ENCODE measurements around the gene PELI1.

Gene PELI1, protein sequence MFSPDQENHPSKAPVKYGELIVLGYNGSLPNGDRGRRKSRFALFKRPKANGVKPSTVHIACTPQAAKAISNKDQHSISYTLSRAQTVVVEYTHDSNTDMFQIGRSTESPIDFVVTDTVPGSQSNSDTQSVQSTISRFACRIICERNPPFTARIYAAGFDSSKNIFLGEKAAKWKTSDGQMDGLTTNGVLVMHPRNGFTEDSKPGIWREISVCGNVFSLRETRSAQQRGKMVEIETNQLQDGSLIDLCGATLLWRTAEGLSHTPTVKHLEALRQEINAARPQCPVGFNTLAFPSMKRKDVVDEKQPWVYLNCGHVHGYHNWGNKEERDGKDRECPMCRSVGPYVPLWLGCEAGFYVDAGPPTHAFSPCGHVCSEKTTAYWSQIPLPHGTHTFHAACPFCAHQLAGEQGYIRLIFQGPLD

DNA sequence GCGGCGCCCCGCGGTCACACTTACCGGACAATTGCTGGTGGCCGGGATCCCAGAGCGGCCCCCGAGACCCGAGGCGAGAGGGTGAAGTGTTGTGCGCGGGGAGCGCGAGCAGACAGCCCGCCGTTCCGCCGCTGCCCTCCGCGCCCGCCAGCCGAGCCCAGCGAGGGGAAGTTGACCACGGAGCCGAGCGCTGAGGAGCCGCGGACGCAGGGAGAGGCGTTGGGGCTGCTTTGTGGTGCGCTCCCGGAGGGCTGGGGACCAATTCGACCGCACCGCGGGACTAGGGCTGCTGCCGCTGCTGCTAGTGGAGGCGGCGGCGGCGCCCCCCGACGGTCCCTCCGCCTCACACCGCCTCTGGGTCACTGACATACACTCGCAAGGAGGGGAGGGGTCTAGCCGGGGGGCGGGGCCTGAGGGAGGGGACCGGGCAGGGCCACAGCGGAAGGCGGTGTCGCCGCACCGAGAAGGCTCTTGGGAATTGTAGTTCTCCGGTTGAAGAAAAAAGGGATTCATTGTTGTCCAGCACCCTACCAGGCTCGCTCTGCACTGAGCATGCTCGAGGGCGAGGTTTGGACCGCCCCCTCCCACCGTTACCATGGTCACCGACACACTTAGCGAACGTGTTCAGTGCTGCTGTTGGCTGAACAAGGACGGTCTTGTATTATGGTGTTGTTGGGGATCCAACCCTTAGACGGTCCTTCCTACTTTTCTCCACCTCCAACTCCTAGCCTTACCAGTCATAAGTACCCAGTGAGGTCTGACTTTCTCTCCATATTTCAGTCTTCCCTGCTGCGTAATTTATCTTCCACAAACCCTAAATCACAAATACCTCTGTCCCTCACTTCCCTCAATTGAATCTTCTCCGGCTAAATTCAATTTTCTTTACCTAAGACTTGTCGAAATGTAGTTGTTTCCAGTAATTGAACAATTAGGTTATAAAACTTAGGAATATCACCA, at the start of gene PELI1:
Gene PELI1, minus strand, starts transcription at position 364 of the 957 bp plus-strand sequence. CDS start 36,110 bp downstream, outside the sequence.
- DNase-seq (ENCODE audit: low read depth, low spot score) = peak; percentile 99

DNA sequence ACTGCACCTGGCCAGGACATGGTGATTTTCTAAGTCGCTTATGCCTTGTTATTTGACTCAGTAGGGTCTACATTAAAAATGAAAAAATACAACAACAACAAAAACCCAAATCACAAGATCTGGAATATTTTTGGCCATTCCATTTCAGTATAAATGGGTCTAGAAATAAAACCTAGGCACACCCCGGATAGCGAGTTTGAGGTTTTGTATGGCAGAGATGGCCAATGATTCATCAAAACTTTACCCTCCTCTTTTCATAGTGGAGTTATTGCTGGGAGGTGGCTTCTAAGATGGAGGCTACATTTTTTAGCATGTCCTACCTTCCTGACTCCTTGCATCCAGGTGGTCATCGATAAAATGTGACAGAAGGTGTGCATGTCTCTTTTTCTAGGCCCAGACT, 49.3 kb upstream of the PELI1 start:
- no peak for DNase-seq (ENCODE audit: low read depth, low spot score)

DNA sequence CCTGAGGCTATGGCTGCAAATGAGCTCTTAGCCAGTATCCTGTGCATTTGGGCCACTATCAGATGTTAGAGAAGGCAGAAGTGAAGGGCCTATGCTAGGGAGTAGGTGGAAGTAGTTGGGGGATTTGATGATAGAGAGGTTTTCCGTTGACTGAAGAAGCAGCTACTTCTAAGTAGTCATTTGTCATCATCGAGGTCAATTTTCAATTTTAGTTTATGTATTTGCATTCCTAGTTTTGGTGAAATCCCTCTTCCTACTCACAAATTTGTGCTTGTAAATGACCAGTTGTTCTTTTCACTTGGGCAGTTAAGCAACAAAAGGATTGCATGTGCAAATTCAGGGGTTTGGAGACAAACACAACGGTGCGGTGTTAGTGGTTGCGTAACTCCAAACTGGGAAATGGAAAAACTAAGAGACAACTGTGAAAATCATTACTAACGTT, 48.5 kb upstream of the PELI1 start:
- DNase-seq (ENCODE audit: low read depth, low spot score) = no peak

DNA sequence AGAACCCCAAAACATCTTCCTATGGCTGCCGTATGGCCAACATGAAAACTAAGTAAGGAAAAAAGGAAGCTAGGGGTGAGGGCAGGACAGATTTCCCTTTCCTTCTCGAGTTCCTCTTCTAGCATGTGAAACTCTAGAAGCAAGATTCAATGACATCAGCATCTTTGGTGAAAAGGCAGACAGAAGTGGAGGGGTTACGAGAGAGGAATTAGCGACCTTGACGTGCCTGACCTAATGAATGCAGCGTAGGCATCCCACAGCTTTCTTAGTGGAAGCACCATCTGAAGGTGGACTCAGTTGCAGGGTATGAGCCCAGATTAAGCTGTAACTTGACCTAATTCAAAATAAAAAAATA, 47.9 kb upstream of the PELI1 start:
- DNase-seq (ENCODE audit: low read depth, low spot score) = no peak

DNA sequence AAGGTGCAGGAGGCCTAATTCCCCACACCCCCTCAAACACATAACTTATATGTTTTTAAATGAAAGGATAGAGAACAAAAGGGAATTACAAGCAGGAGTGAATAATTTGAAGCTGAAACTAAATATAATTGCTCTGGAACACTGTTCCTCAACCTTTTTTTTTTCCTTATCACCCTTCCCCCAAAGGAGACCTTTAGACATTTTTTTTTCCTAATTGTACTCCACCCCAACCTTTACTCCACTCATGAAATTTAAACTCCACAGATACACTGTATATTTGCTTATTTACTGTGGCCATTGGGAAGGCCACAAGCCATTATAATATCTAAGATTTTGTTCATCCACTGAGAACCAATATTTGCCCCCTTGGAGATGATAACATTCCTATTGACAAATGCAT, 45.4 kb upstream of the PELI1 start:
- DNase-seq (ENCODE audit: low read depth, low spot score) = no peak

DNA sequence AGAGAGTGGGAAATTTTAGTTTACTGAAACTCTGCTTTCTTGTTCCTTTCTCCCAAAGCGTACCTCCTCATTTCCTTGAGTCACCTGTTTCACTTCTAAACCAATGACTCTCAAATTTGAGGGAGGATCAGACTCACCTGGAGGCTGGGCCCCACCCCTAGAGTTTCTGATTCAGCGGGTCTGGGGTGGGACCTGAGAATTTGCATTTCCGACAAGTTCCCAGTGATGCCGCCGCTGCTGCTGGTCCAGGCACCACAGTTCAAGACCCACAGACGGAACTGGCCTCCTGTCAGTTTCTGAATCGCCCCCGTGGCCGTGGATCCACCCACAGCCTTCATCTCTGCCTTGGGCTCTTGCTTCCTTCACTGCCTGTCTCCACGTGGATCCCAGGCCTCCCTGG, 44.9 kb upstream of the PELI1 start:
- no peak for DNase-seq (ENCODE audit: low read depth, low spot score)

DNA sequence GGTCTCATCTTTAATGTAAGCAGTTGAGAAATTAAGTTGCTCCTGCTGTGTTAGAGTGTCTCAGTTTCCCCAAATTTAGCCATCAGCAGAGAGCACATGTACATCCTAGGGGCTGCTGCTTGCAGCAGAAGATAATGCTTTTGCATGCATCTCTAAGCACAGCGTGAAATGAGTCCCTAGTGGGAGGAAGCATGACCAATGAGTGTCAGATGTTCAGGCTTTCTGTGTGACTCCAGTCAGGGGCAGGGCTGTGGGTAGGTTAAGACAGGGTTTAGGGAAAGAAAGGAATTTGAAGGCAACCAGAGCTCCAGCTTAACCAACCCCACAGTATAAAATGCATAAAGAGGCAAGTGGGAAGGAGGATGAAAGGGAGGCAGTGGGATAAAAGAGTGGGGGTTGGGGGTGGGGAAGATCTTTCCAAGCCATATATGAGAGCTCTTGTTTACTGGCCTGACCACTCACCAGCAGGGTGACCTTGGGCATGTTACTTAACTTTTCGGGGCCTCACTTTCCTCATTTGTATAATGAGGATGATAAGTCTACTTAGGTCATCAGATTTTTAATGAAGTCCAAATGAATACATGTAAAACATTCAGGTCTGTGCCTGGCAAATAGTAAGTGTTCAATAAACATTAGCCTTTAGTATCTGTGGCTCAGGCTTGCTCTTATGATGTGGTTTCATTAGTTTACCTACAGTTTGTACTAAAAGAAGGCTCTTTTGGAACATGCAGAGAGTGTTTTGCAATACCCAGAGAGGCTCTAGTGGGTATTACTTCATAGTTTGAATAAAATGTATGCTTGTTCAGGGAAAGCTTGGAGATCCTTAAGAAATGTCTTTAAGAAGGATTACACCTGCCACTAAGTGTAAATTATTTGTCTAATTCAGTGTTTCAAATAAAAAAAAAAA, 42.7 kb upstream of the PELI1 start:
- no peak for DNase-seq (ENCODE audit: low read depth, low spot score)

DNA sequence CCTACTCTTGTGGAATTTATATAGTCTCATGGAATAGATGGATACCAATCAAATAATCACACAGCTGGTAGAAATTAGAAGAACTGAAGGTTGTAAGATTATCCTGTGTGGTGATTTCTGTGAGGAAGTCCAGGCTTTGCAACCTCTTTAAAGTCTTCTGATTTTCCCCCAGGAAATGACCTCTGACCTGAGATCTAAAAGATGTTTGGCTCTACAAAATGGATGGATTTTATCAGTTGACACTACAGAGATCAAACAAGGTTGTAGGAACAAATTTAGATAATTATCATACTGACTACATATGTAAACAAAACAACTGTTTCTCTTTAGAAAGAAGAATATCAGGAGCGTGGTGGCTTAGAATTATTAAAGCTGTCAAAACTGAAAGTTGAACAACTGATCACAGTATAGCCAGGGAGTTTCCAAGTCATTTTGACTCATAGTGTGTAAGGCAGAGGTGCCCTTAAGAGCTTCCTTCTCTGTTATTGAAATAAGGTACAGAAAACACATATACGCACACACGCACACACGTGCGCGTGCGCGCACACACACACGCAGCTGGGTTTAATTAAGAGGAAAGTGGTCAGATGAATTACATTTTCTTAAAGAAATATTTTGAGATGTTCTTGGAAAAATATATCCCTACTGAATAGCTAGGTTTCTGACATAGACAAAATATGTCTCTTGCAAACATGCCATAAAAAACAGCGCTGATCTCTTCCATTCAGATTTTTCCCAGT, 35.5 kb upstream of the PELI1 start:
- DNase-seq (ENCODE audit: low read depth, low spot score) = no peak

DNA sequence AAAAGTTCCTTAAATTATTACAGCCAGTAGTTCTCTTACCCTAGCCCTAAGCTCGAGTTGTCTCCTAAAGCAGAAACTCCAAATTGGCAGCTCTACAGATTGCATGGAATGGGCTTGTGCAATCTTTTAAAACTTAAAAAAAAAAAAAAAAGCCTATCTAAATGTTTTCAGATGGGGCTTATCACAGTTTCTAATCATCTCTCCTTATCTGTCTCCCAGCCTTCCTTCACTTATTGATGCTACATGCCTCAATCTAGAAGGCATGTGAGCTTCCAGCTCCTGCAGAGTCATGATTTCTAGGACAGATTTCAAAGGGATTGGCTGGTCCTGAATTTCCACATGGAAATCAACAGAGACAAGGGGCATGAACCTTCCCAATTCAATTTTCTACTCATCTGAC, 33.1 kb upstream of the PELI1 start:
- DNase-seq (ENCODE audit: low read depth, low spot score) = no peak

DNA sequence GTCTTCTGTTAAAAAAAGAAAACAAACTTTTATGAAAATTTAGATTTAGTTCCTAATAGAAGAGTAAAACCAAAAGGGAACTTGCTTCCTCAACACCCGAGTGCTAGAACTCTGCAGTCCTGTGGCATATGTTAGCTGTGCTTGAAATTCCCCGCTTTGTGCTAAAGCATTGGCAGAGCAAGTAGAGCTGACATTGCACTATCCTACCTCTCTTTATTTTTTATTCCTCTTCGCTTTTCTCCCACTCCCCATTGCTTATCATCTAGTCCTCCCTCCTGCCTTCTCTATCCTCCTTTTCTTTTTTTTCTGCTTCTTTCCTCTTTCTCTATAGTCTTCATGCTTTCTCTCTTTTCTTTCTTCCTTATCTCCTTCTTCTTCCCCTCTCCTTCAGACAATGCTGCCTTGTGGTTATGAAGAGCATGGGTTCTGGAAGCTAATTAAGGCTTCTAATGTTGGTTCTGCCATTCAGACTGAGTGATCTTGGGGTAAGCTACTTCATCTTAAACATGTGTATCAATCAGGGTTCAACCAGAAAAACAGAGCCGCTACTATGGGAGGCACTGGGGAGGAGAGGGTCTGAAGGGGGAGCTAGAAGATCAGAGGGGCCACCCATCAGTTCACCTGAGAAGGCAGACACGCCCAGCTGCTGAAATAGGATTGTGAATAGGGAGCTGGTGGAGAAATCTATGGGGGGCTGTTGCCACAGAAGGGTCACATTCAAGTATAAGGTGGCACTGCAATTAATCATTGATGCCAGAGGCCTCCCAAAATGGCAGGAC, 31.4 kb upstream of the PELI1 start:
- DNase-seq (ENCODE audit: low read depth, low spot score) = no peak

DNA sequence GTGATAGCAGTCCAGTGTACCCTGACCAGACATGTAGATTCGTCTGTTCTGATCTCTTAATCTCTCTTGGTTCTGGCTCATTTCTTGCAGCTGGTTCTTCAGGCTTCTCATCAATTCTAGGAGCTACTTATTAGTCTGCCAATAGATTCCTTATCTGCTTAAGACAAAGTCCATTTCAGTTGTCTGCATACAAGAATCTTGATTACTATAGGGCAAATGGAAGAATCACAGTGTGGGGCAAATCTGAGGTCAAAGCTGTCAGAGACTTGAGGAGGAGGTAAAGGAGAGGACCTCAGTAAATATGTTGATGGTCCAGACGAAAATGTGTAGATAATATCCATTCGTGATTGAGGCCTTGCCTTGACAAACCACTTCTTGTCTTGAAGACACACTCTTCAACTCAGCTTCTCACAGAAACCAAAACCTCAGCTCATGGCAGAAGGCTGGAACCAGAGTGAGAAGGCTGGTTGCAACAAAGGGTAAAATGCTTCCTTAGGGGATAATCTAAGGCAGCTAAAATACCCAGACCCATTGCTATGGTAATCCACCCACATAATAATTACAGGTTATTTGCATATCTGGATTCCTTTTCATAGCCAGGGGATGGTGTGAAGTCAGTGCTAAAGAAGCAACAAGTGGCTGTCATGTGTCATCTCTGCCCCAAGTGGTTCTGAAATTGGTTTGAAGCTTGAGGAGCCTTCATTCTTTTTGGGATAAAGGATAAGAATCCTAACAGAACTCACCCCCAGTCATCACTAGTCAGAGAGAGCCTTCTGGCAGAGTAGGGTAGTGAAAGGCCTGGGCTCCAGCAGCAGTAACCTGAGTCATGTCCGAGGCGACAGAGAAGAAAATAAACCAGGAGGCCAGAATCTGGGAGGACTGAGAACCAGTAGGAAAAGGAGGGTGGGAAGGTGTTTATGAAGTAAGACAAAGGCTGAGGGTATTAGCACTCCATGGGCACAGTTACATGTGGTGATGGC, 29.2 kb upstream of the PELI1 start:
- peak; percentile 44 for DNase-seq (ENCODE audit: low read depth, low spot score)

DNA sequence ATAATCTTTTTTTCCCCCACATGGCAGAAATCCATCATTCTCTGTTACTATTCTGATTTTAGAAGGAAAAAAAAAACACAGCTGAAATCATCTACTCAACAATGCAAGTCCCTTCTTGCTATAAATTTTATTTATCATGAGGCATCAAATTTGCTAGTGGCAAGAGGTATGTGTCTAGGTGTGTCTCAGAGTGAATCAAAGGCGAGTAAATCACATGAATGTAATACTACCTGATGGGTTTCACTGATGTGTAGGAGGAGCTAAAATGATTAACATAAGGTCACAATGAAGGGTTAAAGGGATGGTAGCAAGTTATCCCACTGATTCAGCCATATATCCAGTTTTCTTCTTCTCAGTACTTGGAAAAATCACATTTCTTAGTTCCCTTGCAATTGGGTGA, 24.5 kb upstream of the PELI1 start:
- DNase-seq (ENCODE audit: low read depth, low spot score) = no peak

DNA sequence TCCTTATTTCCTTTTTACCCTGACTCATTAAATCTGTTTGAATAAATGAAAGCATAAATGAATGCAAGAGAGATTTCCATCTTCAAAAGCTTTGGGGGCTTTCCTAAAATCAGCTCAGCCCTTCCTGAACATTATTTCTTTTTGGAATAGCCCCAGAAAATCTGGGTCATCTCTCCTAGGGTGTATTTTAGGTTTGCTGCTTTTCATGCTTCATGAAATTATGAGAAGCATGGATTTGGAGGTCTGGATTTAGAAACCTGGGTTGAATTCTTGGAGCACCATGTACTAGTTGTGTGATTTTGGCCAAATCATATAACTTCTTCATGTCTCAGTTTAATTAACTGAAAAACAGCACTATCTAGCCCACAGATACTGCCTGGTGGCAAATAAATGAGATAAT, 24.0 kb upstream of the PELI1 start:
- DNase-seq (ENCODE audit: low read depth, low spot score) = no peak

DNA sequence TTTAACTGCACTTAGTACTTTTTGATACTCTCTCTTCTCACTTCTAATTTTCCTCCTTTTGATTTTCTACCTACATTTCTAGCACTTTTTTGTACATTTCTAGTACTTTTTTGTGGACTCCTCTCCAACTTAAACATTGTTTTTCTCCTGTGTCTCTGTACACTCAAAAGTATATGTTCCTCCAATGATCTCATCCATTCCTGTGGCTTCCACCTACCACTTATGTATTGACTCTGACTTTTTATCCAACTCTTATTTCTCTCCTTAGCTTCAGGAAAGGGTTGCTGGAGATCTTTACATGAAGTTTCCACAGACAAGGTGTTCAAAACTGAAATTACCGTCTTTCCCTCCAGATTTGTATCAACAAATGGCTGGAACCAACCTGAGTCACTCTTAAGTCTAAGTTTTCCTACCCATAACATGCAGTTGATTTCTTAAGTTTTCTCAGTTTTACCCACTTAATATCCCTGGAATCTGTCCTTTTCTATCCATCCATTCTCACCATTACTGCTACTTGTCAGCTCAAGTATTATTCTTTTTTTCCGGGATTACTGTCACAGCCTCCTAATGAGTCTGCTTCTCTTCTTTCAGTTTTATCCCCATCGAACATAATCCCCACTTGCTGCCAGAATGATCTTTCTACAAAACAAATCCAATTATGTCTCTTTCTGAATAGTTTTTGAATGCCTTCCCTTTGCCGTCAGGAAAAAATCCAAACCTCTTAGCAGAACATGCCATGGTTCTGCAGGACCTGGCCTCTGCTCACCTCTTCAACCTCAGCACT, 22.6 kb upstream of the PELI1 start:
- no peak for DNase-seq (ENCODE audit: low read depth, low spot score)

DNA sequence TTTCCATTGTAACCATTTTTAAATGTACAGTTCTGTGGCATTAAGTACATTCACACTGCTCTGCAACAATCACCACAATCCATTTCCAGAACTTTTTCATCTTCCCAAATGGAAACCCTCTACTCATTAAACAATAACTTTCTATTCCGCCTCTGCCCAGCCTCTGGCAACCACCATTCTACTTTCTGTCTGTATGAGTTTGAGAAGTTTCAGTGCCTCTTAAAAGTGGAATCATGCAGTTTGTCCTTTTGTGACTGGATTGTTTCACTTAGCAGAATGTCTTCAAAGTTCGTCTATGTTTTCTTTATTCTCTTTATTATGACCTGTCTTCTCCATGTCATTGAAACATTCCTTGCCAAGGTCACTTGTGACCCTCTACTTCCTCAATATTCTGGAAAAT, 22.0 kb upstream of the PELI1 start:
- no peak for DNase-seq (ENCODE audit: low read depth, low spot score)

DNA sequence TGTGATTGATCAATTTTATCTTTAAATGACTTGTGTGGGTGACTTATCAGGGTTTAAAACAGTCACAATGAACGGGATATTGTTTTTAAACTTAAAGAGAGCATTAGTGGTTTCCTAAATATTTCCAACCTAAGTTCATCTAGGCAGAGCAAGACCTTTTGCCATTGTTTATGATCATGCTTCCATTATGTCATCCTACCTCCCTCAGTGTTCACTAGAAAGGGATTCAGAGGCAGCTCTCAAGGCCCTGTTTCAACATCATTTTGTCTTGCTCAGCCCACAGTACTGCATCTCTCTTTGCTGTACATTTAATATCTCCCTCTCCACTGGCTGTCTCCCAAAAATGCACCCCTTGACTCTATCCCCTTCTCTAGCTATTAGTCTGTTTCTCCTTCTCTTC, 21.5 kb upstream of the PELI1 start:
- no peak for DNase-seq (ENCODE audit: low read depth, low spot score)

DNA sequence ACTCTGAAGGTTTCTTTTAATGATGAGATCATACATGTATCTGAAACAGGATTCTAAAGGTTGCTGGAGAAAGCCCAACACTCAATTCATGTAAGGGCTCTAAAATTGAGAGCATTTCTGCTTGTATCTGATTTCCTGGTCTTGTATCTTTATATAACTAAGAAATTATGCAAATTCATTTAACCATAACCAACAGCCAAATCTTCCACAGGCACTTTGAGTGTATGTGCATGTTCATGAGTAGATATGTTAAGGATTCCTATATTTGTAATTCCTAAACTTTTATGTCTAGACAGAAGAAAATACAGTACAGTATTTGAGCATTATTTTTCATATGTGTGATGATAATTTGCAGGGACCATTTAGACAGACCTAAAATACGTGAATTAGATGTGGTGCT, 20.4 kb upstream of the PELI1 start:
- DNase-seq (ENCODE audit: low read depth, low spot score) = no peak

DNA sequence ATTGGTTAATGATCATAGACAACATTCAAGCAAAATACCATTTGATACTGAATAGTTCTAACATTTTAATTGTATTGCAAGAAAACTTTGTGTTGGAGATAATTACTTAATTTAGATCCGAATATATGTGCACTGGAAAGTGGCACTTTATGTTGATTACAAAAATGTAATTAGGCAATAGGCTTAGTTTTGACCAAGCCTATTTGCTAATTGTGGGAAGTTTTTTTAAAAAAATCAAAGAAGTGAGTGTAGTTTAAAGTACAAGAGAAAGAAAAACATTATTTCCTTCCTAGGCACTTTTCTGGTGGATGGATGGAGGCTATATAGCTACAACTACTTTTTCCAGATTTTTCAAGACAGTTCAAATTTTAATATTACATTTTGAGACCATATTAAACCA, 18.3 kb upstream of the PELI1 start:
- no peak for DNase-seq (ENCODE audit: low read depth, low spot score)
